H9 (cell line): ENCODE measurements around the gene BPIFB6. TPM values are rescaled to one million over a fixed set of nuclear protein-coding genes. Genes with fewer than 3 reads are reported as not detected.

ENCODE experiments used
- DNase-seq: peaks from one replicate; pipeline ENCODE4 v3.0.0-alpha.2; 2017
- H2AFZ ChIP-seq: one replicate; pipeline ENCODE4 v1.6.1; 2013; ENCODE audit warnings: mild to moderate bottlenecking, low read length, control low read depth, moderate library complexity
- H2AK5ac ChIP-seq: 2 replicates; pipeline ENCODE4 v1.6.1; 2013; ENCODE audit warnings: low read length, control low read depth, mixed read lengths; ENCODE audit not compliant: insufficient read length
- H2BK120ac ChIP-seq: one replicate; pipeline ENCODE4 v1.6.1; 2013; ENCODE audit warnings: low read depth, mild to moderate bottlenecking, low read length, control low read depth, inconsistent platforms; ENCODE audit not compliant: poor library complexity, severe bottlenecking
- H2BK12ac ChIP-seq: 2 replicates; pipeline ENCODE4 v1.6.1; 2013; ENCODE audit warnings: low read length, control low read depth, mixed read lengths, low read depth; ENCODE audit not compliant: insufficient read length
- H2BK15ac ChIP-seq: 2 replicates; pipeline ENCODE4 v1.6.1; 2013; ENCODE audit warnings: low read depth, low read length, control low read depth
- H2BK20ac ChIP-seq: one replicate; pipeline ENCODE4 v1.6.1; 2013; ENCODE audit warnings: low read depth, mild to moderate bottlenecking, low read length, control low read depth, inconsistent platforms; ENCODE audit not compliant: poor library complexity, severe bottlenecking
- H2BK5ac ChIP-seq: 2 replicates; pipeline ENCODE4 v1.6.1; 2013; ENCODE audit warnings: low read length, control low read depth, mixed read lengths; ENCODE audit not compliant: insufficient read length
- H3K14ac ChIP-seq: 2 replicates; pipeline ENCODE4 v1.6.1; 2013; ENCODE audit warnings: low read length, control low read depth; ENCODE audit not compliant: insufficient read depth
- H3K18ac ChIP-seq: 2 replicates; pipeline ENCODE4 v1.6.1; 2013; ENCODE audit warnings: low read depth, mild to moderate bottlenecking, mixed read lengths, low read length, control low read depth; ENCODE audit not compliant: insufficient read length
- H3K23ac ChIP-seq: 2 replicates; pipeline ENCODE4 v1.6.1; 2013; ENCODE audit warnings: low read length, control low read depth, mixed read lengths, low read depth; ENCODE audit not compliant: insufficient read length
- H3K23me2 ChIP-seq: 2 replicates; pipeline ENCODE4 v1.6.1; 2013; ENCODE audit warnings: low read depth, mild to moderate bottlenecking, mixed read lengths, low read length, control low read depth; ENCODE audit not compliant: insufficient read length, poor library complexity, severe bottlenecking
- H3K27ac ChIP-seq: 2 replicates; pipeline ENCODE4 v1.5.1; 2013; ENCODE audit warnings: low read length, control low read depth, mixed read lengths, low read depth; ENCODE audit not compliant: insufficient read length
- H3K27me3 ChIP-seq: 2 replicates; pipeline ENCODE4 v1.6.1; 2013; ENCODE audit warnings: low read length, control low read depth, inconsistent platforms; ENCODE audit not compliant: insufficient read depth
- H3K4ac ChIP-seq: 2 replicates; pipeline ENCODE4 v1.6.1; 2013; ENCODE audit warnings: low read depth, mild to moderate bottlenecking, control low read depth, inconsistent platforms, low read length, moderate library complexity
- H3K4me1 ChIP-seq: 2 replicates; pipeline ENCODE4 v1.6.1; 2013; ENCODE audit warnings: low read length, control low read depth, inconsistent platforms; ENCODE audit not compliant: insufficient read depth
- H3K4me2 ChIP-seq: 2 replicates; pipeline ENCODE4 v1.6.1; 2013; ENCODE audit warnings: low read length, control low read depth, mixed read lengths; ENCODE audit not compliant: insufficient read length, insufficient read depth
- H3K56ac ChIP-seq: 2 replicates; pipeline ENCODE4 v1.6.1; 2013; ENCODE audit warnings: low read depth, mild to moderate bottlenecking, mixed read lengths, low read length, control low read depth; ENCODE audit not compliant: insufficient read length
- H3K79me1 ChIP-seq: 2 replicates; pipeline ENCODE4 v1.6.1; 2013; ENCODE audit warnings: low read depth, mild to moderate bottlenecking, moderate library complexity, low read length, control low read depth, inconsistent platforms; ENCODE audit not compliant: insufficient read depth, poor library complexity, severe bottlenecking
- H3K79me2 ChIP-seq: 2 replicates; pipeline ENCODE4 v1.6.1; 2013; ENCODE audit warnings: low read length, control low read depth, inconsistent platforms; ENCODE audit not compliant: insufficient read depth
- H3K9ac ChIP-seq: 2 replicates; pipeline ENCODE4 v1.6.1; 2013; ENCODE audit warnings: low read length, control low read depth, mixed read lengths; ENCODE audit not compliant: insufficient read length; ENCODE audit errors: extremely low read depth
- H3K9me3 ChIP-seq: one replicate; pipeline ENCODE4 v1.6.1; 2013; ENCODE audit warnings: low read depth, low read length, inconsistent platforms; ENCODE audit not compliant: control insufficient read depth
- H3T11ph ChIP-seq: one replicate; pipeline ENCODE4 v1.6.1; 2013; ENCODE audit warnings: mild to moderate bottlenecking, low read length, control low read depth, inconsistent platforms
- H4K20me1 ChIP-seq: one replicate; pipeline ENCODE4 v1.6.1; 2013; ENCODE audit not compliant: control insufficient read depth, insufficient read length, insufficient read depth
- H4K5ac ChIP-seq: 2 replicates; pipeline ENCODE4 v1.6.1; 2013; ENCODE audit warnings: low read depth, mild to moderate bottlenecking, mixed read lengths, low read length, control low read depth; ENCODE audit not compliant: insufficient read length
- H4K8ac ChIP-seq: replicated peaks from 2 replicates; pipeline ENCODE4 v1.6.1; 2013; ENCODE audit warnings: low read length, control low read depth, mixed read lengths, low read depth; ENCODE audit not compliant: insufficient read length
- H4K91ac ChIP-seq: 2 replicates; pipeline ENCODE4 v1.6.1; 2013; ENCODE audit warnings: low read depth, mild to moderate bottlenecking, moderate library complexity, mixed read lengths, low read length, control low read depth; ENCODE audit not compliant: insufficient read length
- H3K27ac Mint-ChIP-seq, 3 experiments: 2 replicates in 2 of 3; 3 replicates in 1 of 3; pipeline ENCODE4 v1.8.0; 2020 to 2021; ENCODE audit warnings: mixed read lengths in 3 of 3, mild to moderate bottlenecking in 1 of 3, moderate library complexity in 1 of 3
- H3K27me3 Mint-ChIP-seq: 2 replicates; pipeline ENCODE4 v1.8.0; 2021; ENCODE audit warnings: low read depth, mild to moderate bottlenecking, moderate library complexity, mixed read lengths
- H3K36me3 Mint-ChIP-seq, 3 experiments: 2 replicates in 2 of 3; 3 replicates in 1 of 3; pipeline ENCODE4 v1.8.0; 2020 to 2021; ENCODE audit warnings: low read depth in 3 of 3, mixed read lengths in 3 of 3; ENCODE audit not compliant: insufficient read depth in 1 of 3
- H3K4me1 Mint-ChIP-seq, 2 experiments: 2 replicates each; pipeline ENCODE4 v1.8.0; 2020; ENCODE audit warnings: mixed read lengths in 2 of 2
- H3K4me3 Mint-ChIP-seq, 2 experiments: 2 replicates in 1 of 2; 3 replicates in 1 of 2; pipeline ENCODE4 v1.8.0; 2020 to 2021; ENCODE audit warnings: mild to moderate bottlenecking in 2 of 2, mixed read lengths in 2 of 2, moderate library complexity in 1 of 2
- H3K9me3 Mint-ChIP-seq, 2 experiments: 2 replicates in 1 of 2; 3 replicates in 1 of 2; pipeline ENCODE4 v1.8.0; 2020; ENCODE audit warnings: mild to moderate bottlenecking in 2 of 2, mixed read lengths in 2 of 2, moderate library complexity in 1 of 2
- CTCF ChIP-seq: fragments of 200-600 bp; sonication (generic); conservative IDR thresholded peaks from 3 replicates; pipeline ENCODE4 v1.8.0; 2021; ENCODE audit warnings: antibody characterized with exemption, mild to moderate bottlenecking
- WGBS: extraction: QIAGEN DNeasy Blood & Tissue Kit; methylation state at CpG from one replicate; pipeline ENCODE4 v1.1.7; 2013; ENCODE audit warnings: missing lambda C conversion rate, low lambda C conversion rate, mixed read lengths; ENCODE audit not compliant: insufficient read length; ENCODE audit errors: extremely low coverage; 5-methylcytosine and 5-hydroxymethylcytosine counted together
- total RNA-seq: library from RNA; stranded (reverse); gene quantifications from 2 replicates; pipeline ENCODE4 v1.2.1, GENCODE V29; 2021

BPIFB6 gene
- total RNA-seq, 1 experiment from 2014 or later: not detected

- no peak for TF ChIP-seq CTCF
Measured at GRCh38 chr20:33038243-33038642, 6.8 kb downstream of the BPIFB6 start.

More at GRCh38 chr20:33038243-33038642, 6.8 kb downstream of the BPIFB6 start:
- no peak overlapping the region for H2BK120ac ChIP-seq
- no peak overlapping the region for H2AK5ac ChIP-seq
- Mint-ChIP-seq H3K36me3 (no peaks in the 10 kb centered on the region), H3K9me3 (peaks cover 1 to 2% of the 10 kb centered on the region in 2 experiments; a peak in 3 of 5 replicates), H3K4me3 (no peak overlapping the region; a peak in 1 of 5 replicates), H3K27me3 (peaks cover 35% of the 10 kb centered on the region), H3K4me1 (no peaks in the 10 kb centered on the region), H3K27ac (no peak overlapping the region)
- no peak overlapping the region for H3T11ph ChIP-seq
- no peak overlapping the region for H3K9ac ChIP-seq
- H3K27ac ChIP-seq: no peak overlapping the region
- no peaks in the 10 kb centered on the region for H3K9me3 ChIP-seq
- no peak overlapping the region for H3K14ac ChIP-seq
- H4K5ac ChIP-seq: no peak overlapping the region
- H3K4me2 ChIP-seq: no peak overlapping the region
- no peaks in the 10 kb centered on the region for H3K4me1 ChIP-seq
- no peak overlapping the region for H2BK15ac ChIP-seq
- no peaks in the 10 kb centered on the region for H3K23me2 ChIP-seq
- H3K79me2 ChIP-seq: no peaks in the 10 kb centered on the region
- H3K4ac ChIP-seq: no peak overlapping the region
- no peak overlapping the region for H3K56ac ChIP-seq
- H3K23ac ChIP-seq: no peak overlapping the region
- no peak overlapping the region for H2BK5ac ChIP-seq
- H2BK12ac ChIP-seq: no peak overlapping the region
- no peaks in the 10 kb centered on the region for H3K79me1 ChIP-seq
- H4K20me1 ChIP-seq: no peaks in the 10 kb centered on the region
- no peak overlapping the region for H4K8ac ChIP-seq
- no peak overlapping the region for H2AFZ ChIP-seq
- WGBS: 100% methylated on average over 1 of the region's 4 CpGs
- no peak overlapping the region for H4K91ac ChIP-seq
- H3K27me3 ChIP-seq: no peaks in the 10 kb centered on the region
- no peak overlapping the region for H3K18ac ChIP-seq
- no peak overlapping the region for H2BK20ac ChIP-seq
- no peak for DNase-seq
